Stomach (tissue), 9 donors: ENCODE results near the gene DCN. TPM values are rescaled to one million over a fixed set of nuclear protein-coding genes. Genes with fewer than 3 reads are reported as not detected.
A peak's percentile ranks its signal among the peaks of the same experiment; 100 is the strongest.

Source experiments
- DNase-seq, 2 donors: peaks; one replicate each; pipeline versions ENCODE4 v3.0.0 to v3.0.0-alpha.2; 2013 to 2019
- H3K27ac ChIP-seq, 5 donors: fragments of 200-600 bp in 4 of 5; sonication (generic) in 4 of 5; one replicate each; pipeline ENCODE4 v1.5.1; 2013 to 2019; ENCODE audit warnings: mild to moderate bottlenecking in 1 of 5, moderate library complexity in 1 of 5
- H3K27me3 ChIP-seq, 3 donors: fragments of 200-600 bp; sonication (generic); one replicate each; pipeline ENCODE4 v1.5.1; 2017 to 2019; ENCODE audit warnings: mixed run types in 1 of 3
- H3K36me3 ChIP-seq, 4 donors: fragments of 200-600 bp; sonication (generic); 1 replicate in 3 of 4; 2 replicates in 1 of 4; pipeline ENCODE4 v1.5.1; 2016 to 2019
- H3K4me1 ChIP-seq, 4 donors: fragments of 200-600 bp; sonication (generic); one replicate each; pipeline ENCODE4 v1.5.1; 2016 to 2019
- H3K4me3 ChIP-seq, 4 donors: fragments of 200-600 bp; sonication (generic) in 3 of 4; one replicate each; pipeline ENCODE4 v1.5.1; 2016 to 2019; ENCODE audit warnings: mild to moderate bottlenecking in 1 of 4
- H3K9me3 ChIP-seq, 4 donors: fragments of 200-600 bp; sonication (generic); one replicate each; pipeline ENCODE4 v1.5.1; 2016 to 2019
- CTCF ChIP-seq, 7 experiments: fragments of 450-650 bp in 4 of 7; fragments of 200-600 bp in 3 of 7; sonication (generic) in 3 of 7; IDR thresholded peaks; one replicate each; pipeline ENCODE4 v1.5.1; 2016 to 2019; ENCODE audit warnings: antibody characterized with exemption in 7 of 7, control low read depth in 2 of 7, mild to moderate bottlenecking in 1 of 7
- EP300 ChIP-seq: sonication (generic); formaldehyde crosslinking; IDR thresholded peaks from one replicate; pipeline ENCODE4 v1.6.1; 2017; ENCODE audit warnings: antibody characterized with exemption
- POLR2A ChIP-seq, 4 donors: fragments of 450-650 bp; IDR thresholded peaks; one replicate each; pipeline ENCODE4 v1.6.1; 2016; ENCODE audit warnings: antibody characterized with exemption in 4 of 4, control low read depth in 2 of 4, mild to moderate bottlenecking in 1 of 4, moderate library complexity in 1 of 4
- POLR2AphosphoS5 ChIP-seq, 3 donors: sonication (generic); formaldehyde crosslinking; IDR thresholded peaks; one replicate each; pipeline ENCODE4 v1.6.1; 2016; ENCODE audit warnings: antibody characterized with exemption in 3 of 3
- WGBS, 5 donors: extraction: QIAGEN DNeasy Blood & Tissue Kit in 3 of 5; methylation state at CpG; one replicate each; pipeline versions ENCODE4 v1.1.5 to v1.1.7; 2013 to 2018; 5-methylcytosine and 5-hydroxymethylcytosine counted together
- intact Hi-C: fragments of 100-400 bp; cut with DNase I; formaldehyde crosslinking; loops from one replicate; pipeline ENCODE4 v1.15.1; 2023; ENCODE audit warnings: low total_unique reads
- polyA plus RNA-seq, 3 donors: library from polyadenylated mRNA; stranded (reverse); fragments of 200-250 nt; gene quantifications; one replicate each; pipeline ENCODE4 v1.2.3, GENCODE V29; 2013
- total RNA-seq, 5 donors: library from RNA; depleted of rRNA; stranded (reverse); fragments of >200 nt; gene quantifications; one replicate each; pipeline versions ENCODE4 v1.1.0 to v1.2.3, GENCODE V29; 2014 to 2016
- donor health status: healthy with polysubstance abuse.
- donor health status: Bipolar disorder and iron deficiency.
- donor health status: healthy.

DCN gene
- total and polyA plus RNA-seq, 8 donors = 145 to 1,044 (median 342) TPM

- TF ChIP-seq CTCF (IDR thresholded peaks at IDR 0.05) (no peak), POLR2AphosphoS5 (IDR thresholded peaks at IDR 0.05) (no peak), POLR2A (IDR thresholded peaks at IDR 0.05) (no peak), EP300 (no peak)
- intact Hi-C loops = no loop called here
- peak overlapping the region in 2 of 5 donors; percentile 4 to 30 for H3K27ac ChIP-seq
These were observed 84.2 kb downstream of the DCN start for GRCh38 chr12:91098461-91098860.

GRCh38 chr12:91094957-91095356 lies 87.7 kb downstream of the DCN start:
- no peak for TF ChIP-seq CTCF (IDR thresholded peaks at IDR 0.05)
- TF ChIP-seq EP300 = no peak
- TF ChIP-seq POLR2AphosphoS5 (IDR thresholded peaks at IDR 0.05) = no peak
- no peak for TF ChIP-seq POLR2A (IDR thresholded peaks at IDR 0.05)
- Histone ChIP-seq H3K36me3 (no peaks in the 10 kb centered on the region), H3K4me3 (no peak overlapping the region), H3K27ac (no peak overlapping the region), H3K4me1 (peaks cover 0 to 6% (median 0%) of the 10 kb centered on the region in 4 donors), H3K9me3 (peaks cover 0 to 6% (median 3%) of the 10 kb centered on the region in 4 donors), H3K27me3 (no peaks in the 10 kb centered on the region)
- intact Hi-C loops = no loop called here
- 86 to 100% (median 97%) methylated on average over 1 of the region's 1 CpG for WGBS, 5 donors
- no peak for DNase-seq

More at GRCh38 chr12:91098461-91098860, 84.2 kb downstream of the DCN start:
- Histone ChIP-seq H3K36me3 (no peaks in the 10 kb centered on the region), H3K4me3 (no peak overlapping the region), H3K9me3 (no peaks in the 10 kb centered on the region), H3K27me3 (no peaks in the 10 kb centered on the region), H3K4me1 (peaks cover 0 to 6% (median 0%) of the 10 kb centered on the region in 4 donors)
- DNase-seq = no peak

GRCh38 chr12:91094032-91094662 lies 88.5 kb downstream of the DCN start:
- TF ChIP-seq POLR2AphosphoS5 (IDR thresholded peaks at IDR 0.05) (no peak), CTCF (IDR thresholded peaks at IDR 0.05) (no peak), POLR2A (IDR thresholded peaks at IDR 0.05) (no peak), EP300 (no peak)
- intact Hi-C loops = no loop called here
- Histone ChIP-seq H3K4me1 (peaks cover 0 to 4% (median 0%) of the 10 kb centered on the region in 4 donors), H3K9me3 (peaks cover 0 to 13% (median 5%) of the 10 kb centered on the region in 4 donors), H3K27me3 (no peaks in the 10 kb centered on the region), H3K27ac (no peak overlapping the region), H3K36me3 (no peaks in the 10 kb centered on the region), H3K4me3 (no peak overlapping the region)
- no peak for DNase-seq

GRCh38 chr12:91093341-91093740 lies 89.3 kb downstream of the DCN start:
- WGBS, 5 donors = 86 to 94% (median 89%) methylated on average over 4 of the region's 4 CpGs
- no peak for TF ChIP-seq EP300
- H3K4me3 ChIP-seq = no peak overlapping the region

More at GRCh38 chr12:91093341-91093740, 89.3 kb downstream of the DCN start:
- H3K36me3 ChIP-seq = no peaks in the 10 kb centered on the region
- no peaks in the 10 kb centered on the region for H3K4me1 ChIP-seq
- DNase-seq = no peak
- no peaks in the 10 kb centered on the region for H3K27me3 ChIP-seq
- intact Hi-C loops = no loop called here
- peaks cover 0 to 21% (median 10%) of the 10 kb centered on the region in 4 donors for H3K9me3 ChIP-seq
- no peak overlapping the region for H3K27ac ChIP-seq
